Muscle layer of duodenum (tissue), 2 donors: ENCODE results near the gene KIF2A.

ENCODE experiments used
- H3K27ac ChIP-seq: one replicate; pipeline ENCODE4 v1.7.0; 2013; ENCODE audit warnings: mild to moderate bottlenecking, low read length
- H3K27me3 ChIP-seq: one replicate; pipeline ENCODE4 v1.7.0; 2013; ENCODE audit warnings: low read depth, mild to moderate bottlenecking, control low read depth, low read length
- H3K36me3 ChIP-seq, 2 donors: one replicate each; pipeline ENCODE4 v1.7.0; 2013; ENCODE audit warnings: low read length in 2 of 2, control low read depth in 1 of 2, mild to moderate bottlenecking in 1 of 2; ENCODE audit not compliant: insufficient read depth in 2 of 2, control insufficient read depth in 1 of 2
- H3K4me1 ChIP-seq, 2 donors: one replicate each; pipeline ENCODE4 v1.7.0; 2013; ENCODE audit warnings: low read length in 2 of 2, mild to moderate bottlenecking in 2 of 2, control low read depth in 1 of 2, moderate library complexity in 1 of 2; ENCODE audit not compliant: insufficient read depth in 2 of 2, control insufficient read depth in 1 of 2
- H3K4me3 ChIP-seq, 2 donors: one replicate each; pipeline ENCODE4 v1.7.0; 2013; ENCODE audit warnings: low read length in 2 of 2, low read depth in 1 of 2, mild to moderate bottlenecking in 1 of 2
- H3K9me3 ChIP-seq, 2 donors: one replicate each; pipeline ENCODE4 v1.7.0; 2013; ENCODE audit warnings: low read length in 2 of 2, control low read depth in 1 of 2, mild to moderate bottlenecking in 1 of 2; ENCODE audit not compliant: control insufficient read depth in 1 of 2
- donor health status: healthy.

Gene KIF2A

DNA sequence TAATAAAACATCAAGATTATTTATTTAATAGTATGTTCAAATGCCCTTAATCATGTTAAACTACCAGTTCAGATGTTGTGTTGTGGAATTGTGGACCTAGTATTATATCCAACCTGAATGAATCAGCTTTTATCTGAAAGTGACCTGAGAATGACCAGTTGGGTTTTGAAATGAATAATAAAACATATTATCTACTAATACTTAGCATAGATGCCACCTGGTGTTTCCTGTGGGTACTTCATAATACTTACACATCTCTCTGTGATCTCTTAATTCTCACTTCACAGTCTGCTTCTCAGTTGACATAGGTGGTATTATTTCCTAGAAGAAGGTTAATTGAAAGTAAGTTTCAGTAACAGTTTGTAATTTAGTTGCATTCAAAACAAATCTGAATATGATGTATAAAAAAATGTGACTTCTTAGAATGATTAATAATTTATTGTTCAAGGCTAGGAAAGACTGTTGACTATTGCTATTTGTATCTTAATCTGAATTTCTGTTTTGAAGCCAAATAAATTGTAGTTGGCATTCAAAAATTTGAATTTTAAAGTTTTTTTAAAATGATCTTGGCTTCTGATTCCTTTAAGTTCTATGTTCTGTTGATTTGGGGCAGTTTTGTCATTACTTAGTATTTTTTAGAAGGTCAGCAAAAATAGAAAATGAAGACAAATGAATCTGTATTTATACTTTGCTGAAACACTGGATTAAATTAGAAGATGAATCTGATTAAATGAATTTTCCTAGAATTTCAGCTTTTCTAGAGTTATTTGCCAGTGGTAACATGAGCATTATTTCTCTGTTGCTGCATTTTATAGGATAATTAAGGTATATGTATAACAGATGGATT, 48.2 kb downstream of the KIF2A start:
- Histone ChIP-seq H3K9me3 (no peaks in the 10 kb centered on the region), H3K4me1 (no peaks in the 10 kb centered on the region), H3K36me3 (peaks cover 10 to 26% of the 10 kb centered on the region in 2 donors), H3K27ac (no peak overlapping the region), H3K27me3 (no peaks in the 10 kb centered on the region), H3K4me3 (no peak overlapping the region)

DNA sequence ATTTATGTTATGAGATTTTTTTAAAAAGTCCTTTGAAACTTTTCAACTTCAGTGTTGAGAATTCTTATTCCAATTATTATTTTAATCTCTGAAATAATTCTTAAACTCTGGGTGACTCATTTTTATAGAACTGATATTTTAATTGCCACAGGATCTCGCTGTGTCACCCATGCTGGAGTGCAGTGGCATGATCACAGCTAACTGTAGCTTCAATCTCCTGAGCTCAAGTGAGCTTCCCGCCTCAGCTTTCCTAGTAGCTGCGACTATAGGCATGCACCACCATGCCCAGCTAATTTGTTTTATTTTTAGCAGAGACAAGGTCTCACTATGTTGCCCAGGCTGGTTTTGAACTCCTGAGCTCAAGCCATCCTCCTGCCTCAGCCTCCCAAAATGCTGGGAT, 56.7 kb downstream of the KIF2A start:
- no peak overlapping the region for H3K27ac ChIP-seq
- no peak overlapping the region for H3K4me3 ChIP-seq
- no peaks in the 10 kb centered on the region for H3K4me1 ChIP-seq
- peaks cover 32 to 38% of the 10 kb centered on the region in 2 donors for H3K36me3 ChIP-seq
- no peaks in the 10 kb centered on the region for H3K27me3 ChIP-seq
- H3K9me3 ChIP-seq = no peaks in the 10 kb centered on the region

DNA sequence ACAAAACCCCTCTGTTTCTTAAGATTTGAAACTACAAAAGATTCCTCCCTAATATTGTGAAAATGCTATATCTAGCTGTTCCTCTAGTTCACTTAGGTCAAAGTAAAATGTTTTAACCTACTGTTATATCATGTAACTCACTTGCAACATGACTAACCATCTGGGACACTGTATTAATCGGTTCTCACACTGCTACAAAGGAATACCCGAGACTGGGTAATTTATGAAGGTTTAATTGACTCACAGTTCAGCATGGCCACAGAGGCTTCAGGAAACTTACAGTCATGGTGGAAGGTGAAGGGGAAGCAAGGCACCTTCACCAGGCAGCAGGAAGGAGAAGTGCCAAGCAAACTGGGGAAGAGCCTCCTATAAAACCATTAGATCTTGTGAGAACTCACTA, 63.0 kb downstream of the KIF2A start:
- Histone ChIP-seq H3K4me1 (no peaks in the 10 kb centered on the region), H3K36me3 (peaks cover 24 to 32% of the 10 kb centered on the region in 2 donors), H3K9me3 (no peaks in the 10 kb centered on the region)

DNA sequence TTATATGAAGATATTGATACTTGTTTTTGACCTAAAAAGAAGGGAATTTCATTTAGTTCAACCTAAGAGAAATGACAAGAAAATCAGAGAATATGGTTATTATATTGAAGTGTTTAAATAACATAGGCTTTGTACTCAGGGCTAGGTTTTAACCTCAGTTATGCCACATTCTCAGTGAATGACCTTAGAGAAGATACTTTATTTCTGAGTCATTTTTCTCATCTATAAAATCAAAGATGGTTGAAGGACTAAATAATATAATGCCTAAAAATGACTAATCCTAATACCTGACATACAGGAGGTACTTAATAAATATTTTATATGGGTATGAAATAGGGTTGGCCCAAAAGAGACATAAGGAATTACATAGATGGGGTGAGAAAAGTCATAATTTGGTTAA, 65.4 kb downstream of the KIF2A start:
- Histone ChIP-seq H3K9me3 (no peaks in the 10 kb centered on the region), H3K27ac (no peak overlapping the region), H3K36me3 (peaks cover 13 to 25% of the 10 kb centered on the region in 2 donors), H3K27me3 (no peaks in the 10 kb centered on the region), H3K4me1 (no peaks in the 10 kb centered on the region), H3K4me3 (no peak overlapping the region)

More for the DNA sequence above, 63.0 kb downstream of the KIF2A start:
- H3K27ac ChIP-seq = no peak overlapping the region
- no peak overlapping the region for H3K4me3 ChIP-seq
- H3K27me3 ChIP-seq = no peaks in the 10 kb centered on the region

DNA sequence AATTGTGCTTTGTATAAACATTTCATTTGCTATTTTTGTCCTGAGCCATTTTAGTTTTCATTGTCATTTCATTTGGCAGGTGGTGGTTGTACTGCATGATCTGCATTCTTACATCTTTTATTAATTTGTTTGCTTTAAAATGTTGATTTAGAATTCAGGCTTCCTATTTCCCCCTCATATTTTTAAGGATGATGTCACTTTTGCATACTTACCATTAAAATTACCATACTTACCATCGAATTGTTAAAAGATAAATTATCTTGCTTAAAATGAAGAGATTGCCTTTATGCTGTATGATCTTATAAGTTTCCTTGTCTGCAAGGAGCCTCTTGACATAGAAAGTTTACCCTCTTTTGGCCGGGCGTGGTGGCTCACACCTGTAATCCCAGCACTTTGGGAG, 66.6 kb downstream of the KIF2A start:
- Histone ChIP-seq H3K4me1 (no peaks in the 10 kb centered on the region), H3K36me3 (peaks cover 13 to 24% of the 10 kb centered on the region in 2 donors), H3K9me3 (no peaks in the 10 kb centered on the region), H3K27ac (no peak overlapping the region), H3K27me3 (no peaks in the 10 kb centered on the region), H3K4me3 (no peak overlapping the region)

DNA sequence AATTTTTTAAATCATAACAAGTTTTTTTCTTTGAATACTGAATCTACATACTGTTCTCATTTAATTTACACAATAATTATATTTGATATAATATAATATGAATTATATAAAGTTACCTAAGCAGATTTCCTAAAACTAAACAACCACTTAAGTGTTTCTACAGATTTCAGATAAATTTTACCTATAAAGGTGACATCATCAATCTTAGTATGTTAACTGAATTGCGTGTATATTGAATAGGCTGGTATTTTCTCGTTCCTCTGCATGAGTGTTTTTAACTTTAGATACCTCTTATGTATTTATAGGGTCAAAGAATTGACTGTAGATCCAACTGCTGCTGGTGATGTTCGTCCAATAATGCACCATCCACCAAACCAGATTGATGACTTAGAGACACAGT, 67.4 kb downstream of the KIF2A start:
- H3K27me3 ChIP-seq = no peaks in the 10 kb centered on the region
- no peak overlapping the region for H3K27ac ChIP-seq
- peaks cover 13 to 25% of the 10 kb centered on the region in 2 donors for H3K36me3 ChIP-seq
- H3K4me3 ChIP-seq = no peak overlapping the region
- H3K9me3 ChIP-seq = no peaks in the 10 kb centered on the region
- no peaks in the 10 kb centered on the region for H3K4me1 ChIP-seq

DNA sequence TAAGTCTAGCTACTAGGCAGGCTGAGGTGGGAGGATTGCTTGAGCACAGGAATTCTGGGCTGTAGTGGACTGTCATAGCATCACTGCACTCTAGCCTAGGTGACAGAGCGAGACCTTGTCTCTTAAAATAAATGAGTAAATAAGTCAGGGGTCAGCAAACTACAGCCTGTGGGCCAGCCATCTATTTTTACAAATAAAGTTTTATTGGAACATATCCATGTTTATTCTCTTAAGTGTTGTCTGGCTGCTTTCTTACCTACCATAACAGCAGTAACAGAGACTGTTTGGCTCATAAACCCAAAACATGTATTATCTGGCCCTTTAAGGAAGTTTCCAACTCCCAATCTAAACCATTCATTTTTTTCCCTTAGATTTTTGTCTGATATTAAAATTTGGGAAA, 68.1 kb downstream of the KIF2A start:
- Histone ChIP-seq H3K36me3 (peaks cover 13 to 33% of the 10 kb centered on the region in 2 donors), H3K4me1 (no peaks in the 10 kb centered on the region), H3K27ac (no peak overlapping the region), H3K9me3 (no peaks in the 10 kb centered on the region), H3K4me3 (no peak overlapping the region), H3K27me3 (no peaks in the 10 kb centered on the region)

DNA sequence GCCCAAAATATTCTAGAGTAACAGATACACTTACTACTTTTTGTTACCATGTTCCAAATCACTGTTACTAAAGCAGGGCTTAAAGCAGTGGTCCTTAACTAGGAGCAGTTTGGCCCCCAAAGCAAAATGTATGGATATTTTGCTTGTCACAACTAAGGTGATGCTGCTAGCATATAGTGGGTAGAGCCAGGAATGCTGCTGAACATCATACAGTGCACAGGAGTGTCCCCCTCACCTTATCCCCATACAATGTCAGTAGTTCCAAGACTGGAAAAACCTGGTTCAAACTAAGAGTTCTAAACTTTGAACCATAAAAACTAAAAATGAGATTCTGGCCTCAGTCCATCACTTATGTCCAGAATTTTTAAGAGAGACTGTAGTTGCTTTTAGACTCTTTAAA, 69.6 kb downstream of the KIF2A start:
- Histone ChIP-seq H3K36me3 (peaks cover 16 to 42% of the 10 kb centered on the region in 2 donors), H3K4me3 (no peak overlapping the region), H3K27ac (no peak overlapping the region), H3K27me3 (no peaks in the 10 kb centered on the region), H3K4me1 (no peaks in the 10 kb centered on the region), H3K9me3 (no peaks in the 10 kb centered on the region)

DNA sequence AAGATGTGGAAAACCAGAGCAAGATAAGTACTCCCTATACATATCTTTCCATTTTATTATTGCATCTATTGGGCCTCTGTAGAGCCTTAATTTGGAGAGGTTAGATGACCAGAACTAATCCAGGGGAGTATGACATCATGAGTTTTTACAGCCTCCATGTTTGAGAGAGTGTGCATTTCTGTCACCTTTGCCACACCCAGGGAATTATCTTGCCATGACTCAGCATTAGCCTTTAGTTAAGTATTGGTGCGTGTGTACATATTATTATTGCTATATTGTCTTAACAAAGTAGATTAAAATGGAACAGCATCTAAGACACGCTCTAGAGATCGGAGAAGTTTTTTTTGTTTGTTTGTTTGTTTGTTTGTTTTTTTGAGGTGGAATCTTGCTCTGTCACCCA, 70.1 kb downstream of the KIF2A start:
- Histone ChIP-seq H3K4me3 (no peak overlapping the region), H3K27ac (no peak overlapping the region), H3K9me3 (no peaks in the 10 kb centered on the region), H3K4me1 (no peaks in the 10 kb centered on the region), H3K27me3 (no peaks in the 10 kb centered on the region), H3K36me3 (peaks cover 18 to 46% of the 10 kb centered on the region in 2 donors)

DNA sequence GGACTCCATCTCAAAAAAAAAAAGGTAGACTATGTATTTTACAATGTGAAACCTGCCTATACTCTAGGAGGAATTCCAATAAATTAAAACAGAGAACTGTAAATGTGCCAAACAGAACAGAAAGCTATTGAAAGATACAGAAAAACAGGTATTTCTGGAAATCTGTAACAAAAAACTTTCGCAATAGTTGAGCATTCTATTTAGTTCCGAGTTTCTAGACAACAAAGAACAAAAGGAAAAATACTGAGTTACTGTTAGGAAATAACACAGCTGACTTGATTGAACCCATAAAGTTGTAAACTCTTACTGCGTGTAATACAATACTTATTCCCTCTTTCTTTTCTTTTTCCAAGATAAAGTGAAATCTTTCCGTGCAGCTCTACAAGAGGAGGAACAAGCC, 79.1 kb downstream of the KIF2A start:
- no peak overlapping the region for H3K4me3 ChIP-seq
- no peaks in the 10 kb centered on the region for H3K27me3 ChIP-seq
- peaks cover 43 to 49% of the 10 kb centered on the region in 2 donors for H3K36me3 ChIP-seq
- no peaks in the 10 kb centered on the region for H3K9me3 ChIP-seq
- H3K4me1 ChIP-seq = no peaks in the 10 kb centered on the region
- no peak overlapping the region for H3K27ac ChIP-seq

DNA sequence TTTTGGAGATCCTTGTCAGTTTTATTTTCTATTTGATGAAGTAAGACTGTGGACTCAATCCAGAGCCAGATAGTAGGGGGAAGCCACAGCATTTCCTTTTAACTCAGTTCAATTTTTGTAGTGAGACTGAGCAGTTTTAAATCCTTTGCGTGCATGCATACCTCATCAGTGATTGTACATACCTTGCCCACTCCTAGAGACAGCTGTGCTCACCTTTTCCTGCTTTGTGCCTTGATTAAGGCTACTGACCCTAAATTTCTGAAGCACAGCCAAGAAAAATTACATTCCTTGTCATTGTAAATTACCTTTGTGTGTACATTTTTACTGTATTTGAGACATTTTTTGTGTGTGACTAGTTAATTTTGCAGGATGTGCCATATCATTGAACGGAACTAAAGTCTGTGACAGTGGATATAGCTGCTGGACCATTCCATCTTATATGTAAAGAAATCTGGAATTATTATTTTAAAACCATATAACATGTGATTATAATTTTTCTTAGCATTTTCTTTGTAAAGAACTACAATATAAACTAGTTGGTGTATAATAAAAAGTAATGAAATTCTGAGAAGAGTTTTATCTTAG, 79.9 kb downstream of the KIF2A start:
- Histone ChIP-seq H3K36me3 (peaks cover 45 to 48% of the 10 kb centered on the region in 2 donors), H3K9me3 (no peaks in the 10 kb centered on the region), H3K4me3 (no peak overlapping the region), H3K4me1 (no peaks in the 10 kb centered on the region), H3K27ac (no peak overlapping the region), H3K27me3 (no peaks in the 10 kb centered on the region)
